GM10847 (cell line): ENCODE measurements around the gene CSTF2T.

ENCODE experiments used
- POLR2A ChIP-seq: IDR thresholded peaks from 2 replicates; pipeline ENCODE4 v1.6.1; 2011; ENCODE audit not compliant: insufficient read length; ENCODE audit errors: extremely low read depth

The CSTF2T gene

GRCh38 chr10:51672039-51672535 is 27.3 kb downstream of the CSTF2T start:
- no peak for TF ChIP-seq POLR2A

DNA sequence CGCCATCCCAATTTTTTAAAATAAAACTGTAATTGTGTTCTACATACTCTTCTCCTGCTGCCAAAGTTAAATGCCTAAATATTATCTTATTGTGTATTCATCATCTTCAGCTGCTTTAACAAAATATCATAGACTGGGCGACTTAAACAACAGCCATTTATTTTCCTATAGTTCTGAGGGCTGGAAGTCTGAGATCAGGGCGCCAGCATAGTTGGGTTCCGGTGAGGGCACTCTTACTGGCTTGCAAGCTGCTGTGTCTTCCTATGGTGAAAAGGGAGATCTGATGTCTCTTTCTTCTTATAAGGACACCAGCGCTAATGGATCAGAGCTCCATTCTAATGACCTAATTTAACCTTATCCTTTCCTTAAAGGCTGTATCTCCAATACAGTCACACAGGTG is 30.4 kb downstream of the CSTF2T start:
- no peak for TF ChIP-seq POLR2A

DNA sequence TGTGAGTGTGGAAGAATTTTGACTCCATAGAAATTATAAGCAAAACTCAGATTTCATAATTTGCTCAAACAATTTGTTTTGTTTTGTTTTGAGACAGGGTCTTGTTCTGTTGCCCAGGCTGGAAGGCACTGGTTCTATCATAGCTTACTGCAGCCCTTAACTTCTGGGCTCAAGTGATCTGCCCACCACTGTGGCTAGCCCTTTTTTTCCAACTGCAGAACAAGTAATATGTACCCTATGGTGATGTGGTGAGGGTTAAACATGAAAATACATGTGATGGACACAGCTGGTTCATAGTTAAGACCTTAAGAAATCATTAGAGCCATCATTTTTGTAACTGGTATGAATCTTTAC is 31.1 kb downstream of the CSTF2T start:
- no peak for TF ChIP-seq POLR2A

DNA sequence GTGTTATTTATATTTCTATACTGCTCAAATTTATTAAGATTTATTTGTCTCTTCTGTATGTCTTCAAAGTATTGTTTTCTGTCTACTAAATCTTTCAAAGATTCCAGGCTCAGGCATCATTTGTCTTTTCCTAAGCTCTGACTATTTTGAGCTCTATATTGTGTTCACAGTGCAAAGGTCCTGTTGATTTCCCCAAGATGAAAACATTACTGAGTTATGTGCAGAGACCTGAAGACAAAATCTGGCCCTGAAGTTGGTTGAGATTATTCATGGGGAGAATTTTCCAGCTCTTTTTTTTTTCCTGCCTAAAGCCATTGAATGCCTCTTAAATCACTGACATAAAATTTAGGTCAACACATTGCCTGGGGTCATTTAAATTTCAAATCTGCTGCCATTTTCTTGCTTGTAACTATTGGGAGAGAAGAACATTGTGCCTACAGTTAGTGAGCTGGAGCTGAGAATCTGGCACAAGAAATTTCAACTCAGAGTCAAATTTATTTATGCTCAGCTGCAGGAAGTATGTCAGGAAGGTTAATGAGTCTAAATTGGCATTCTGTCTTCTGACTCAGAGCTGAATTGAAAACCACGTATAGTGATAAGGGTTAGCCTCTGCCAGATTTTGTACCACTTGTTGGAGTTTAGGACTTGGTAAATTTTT is 31.6 kb downstream of the CSTF2T start:
- no peak for TF ChIP-seq POLR2A

- no peak for TF ChIP-seq POLR2A
Measured at GRCh38 chr10:51666456-51666855, 32.9 kb downstream of the CSTF2T start.

DNA sequence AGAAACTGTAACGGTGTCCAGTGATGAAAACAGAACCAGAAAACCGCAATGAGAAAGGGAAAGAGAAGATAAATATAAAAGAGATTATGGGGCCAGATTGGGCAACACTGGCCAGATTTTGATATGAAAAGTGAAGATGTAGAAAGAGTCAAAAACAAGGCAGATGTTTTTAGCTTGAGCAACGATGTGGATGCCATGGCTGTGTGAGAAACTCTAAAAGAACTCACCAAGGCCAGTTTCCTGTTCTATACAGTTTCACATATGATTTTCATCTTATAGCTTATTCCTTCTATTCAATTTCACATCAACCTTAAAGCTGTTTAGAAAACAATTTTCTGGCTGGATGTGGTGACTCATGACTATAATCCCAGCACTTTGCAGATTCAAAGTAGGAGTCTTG is 36.3 kb downstream of the CSTF2T start:
- no peak for TF ChIP-seq POLR2A

DNA sequence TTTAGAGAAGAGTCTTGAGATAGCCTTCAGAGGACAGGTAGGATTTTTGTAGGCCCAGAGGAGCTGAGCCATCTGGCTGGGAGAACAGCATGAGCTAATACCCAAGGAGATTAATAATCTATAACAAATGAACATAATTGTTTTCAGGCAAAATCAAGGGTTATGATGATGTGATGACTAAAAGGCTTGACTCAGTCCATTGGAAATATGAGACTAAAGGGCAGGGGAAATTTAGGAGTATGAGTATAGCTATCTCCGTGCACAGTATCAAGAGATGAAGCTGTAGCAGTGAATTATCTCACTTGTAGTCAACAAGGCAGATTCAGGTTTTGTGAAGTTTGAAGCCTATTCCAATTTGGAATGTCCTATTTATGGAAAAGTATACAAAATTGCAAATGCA is 40.1 kb downstream of the CSTF2T start:
- no peak for TF ChIP-seq POLR2A

- no peak for TF ChIP-seq POLR2A
Measured at GRCh38 chr10:51658000-51658399, 41.4 kb downstream of the CSTF2T start.

DNA sequence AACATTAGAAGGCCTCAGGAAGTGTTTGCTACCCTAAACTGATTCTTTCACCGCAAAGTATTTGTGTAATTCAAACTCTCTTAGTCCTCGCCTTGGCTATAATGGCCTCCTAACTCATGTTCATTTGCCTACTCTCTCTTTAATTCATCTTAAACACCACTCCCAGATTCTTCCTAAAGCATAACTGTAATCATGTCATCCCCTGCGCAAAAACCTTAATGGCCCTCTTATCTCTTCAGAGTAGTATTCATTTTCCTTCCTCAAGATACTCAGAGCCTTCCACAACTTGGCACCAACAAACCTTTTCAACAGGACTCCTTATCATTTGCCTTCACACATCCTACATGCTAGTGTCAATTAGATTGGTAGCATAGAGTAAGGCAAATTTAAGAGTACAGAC is 42.9 kb downstream of the CSTF2T start:
- TF ChIP-seq POLR2A = no peak

- no peak for TF ChIP-seq POLR2A
Measured at GRCh38 chr10:51654918-51655317, 44.5 kb downstream of the CSTF2T start.

- no peak for TF ChIP-seq POLR2A
Measured at GRCh38 chr10:51653025-51653424, 46.4 kb downstream of the CSTF2T start.

DNA sequence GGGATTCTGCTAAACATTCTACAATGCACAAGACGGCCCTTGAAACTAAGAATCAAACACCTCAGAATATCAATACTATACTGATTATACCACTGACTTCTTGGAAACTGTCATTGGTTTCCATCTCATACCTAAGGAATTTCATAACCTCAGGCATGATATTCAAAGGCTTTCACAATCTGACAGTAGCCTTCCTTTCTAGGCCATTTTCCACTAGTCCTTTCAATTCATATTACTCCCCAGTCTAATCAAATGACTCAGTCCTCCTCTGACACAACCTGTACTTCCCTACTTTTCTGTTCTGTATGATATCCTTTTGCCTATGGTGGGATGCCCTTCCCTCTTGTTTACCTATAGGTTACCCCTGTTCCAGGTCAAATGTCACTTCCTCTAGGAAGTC is 48.3 kb downstream of the CSTF2T start:
- no peak for TF ChIP-seq POLR2A

DNA sequence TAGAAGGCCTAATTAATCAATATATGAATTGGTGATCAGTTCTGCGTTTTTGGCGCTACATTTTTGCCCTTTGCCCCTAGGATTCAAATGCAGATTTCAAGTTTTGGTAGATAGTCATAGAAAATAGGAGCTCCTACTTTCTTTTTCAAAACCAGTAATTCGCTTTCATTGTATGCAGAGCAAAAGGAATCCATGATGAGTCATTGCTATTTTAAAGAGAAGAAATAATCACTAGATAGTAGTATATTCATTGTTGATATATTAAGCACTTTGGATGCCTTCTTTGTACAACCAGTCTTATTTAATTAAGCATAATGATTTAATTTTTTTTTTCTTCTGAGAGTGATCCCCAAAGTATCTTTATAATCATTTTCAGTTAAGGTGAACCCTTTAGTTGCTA is 50.3 kb downstream of the CSTF2T start:
- TF ChIP-seq POLR2A = no peak
